K562 (cell line): ENCODE results near the gene ANKRD34A. TPM values are rescaled to one million over a fixed set of nuclear protein-coding genes. Genes with fewer than 3 reads are reported as not detected.

Experiments
- FOXK2 ChIP-seq, 2 experiments: fragments of 450-650 bp; IDR thresholded peaks in 1 of 2; conservative IDR thresholded peaks in 1 of 2; 2 replicates each; pipeline ENCODE4 v1.6.1; 2016; ENCODE audit warnings: low read depth in 2 of 2, mild to moderate bottlenecking in 1 of 2
- LCOR ChIP-seq: sonication (generic); formaldehyde crosslinking; IDR thresholded peaks from 2 replicates; pipeline ENCODE4 v1.8.0; 2022; ENCODE audit warnings: mild to moderate bottlenecking, missing genetic modification reagents
- PCBP2 ChIP-seq: fragments of 200-400 bp; formaldehyde crosslinking; IDR thresholded peaks from 2 replicates; pipeline ENCODE4 v1.6.1; 2018; ENCODE audit warnings: low read length, low read depth, mild to moderate bottlenecking, moderate library complexity; ENCODE audit not compliant: poor library complexity, severe bottlenecking
- RCOR1 ChIP-seq, 2 experiments: IDR thresholded peaks; 2 replicates each; pipeline ENCODE4 v1.6.1; 2012; ENCODE audit warnings: low read depth in 2 of 2, low read length in 2 of 2, borderline replicate concordance in 1 of 2, improper control_type of control experiment in 1 of 2
- ZNF609 ChIP-seq: sonication (generic); formaldehyde crosslinking; IDR thresholded peaks from 2 replicates; pipeline ENCODE4 v1.8.1; 2023; ENCODE audit warnings: missing genetic modification reagents, mild to moderate bottlenecking, borderline replicate concordance
- polyA plus RNA-seq, 8 experiments: library from polyadenylated mRNA; depleted of rRNA in 4 of 8; stranded (reverse) in 5 of 8; unstranded in 3 of 8; fragments of >200 nt; fragmentation: Nextera tagmentation in 2 of 8; fragmentation: Illumina TruSeq in 1 of 8; extraction: Ambion mirVana in 2 of 8; extraction: Trizol in 1 of 8; gene quantifications; 2 replicates each; pipeline versions ENCODE4 v1.2.1 to v1.2.3, GENCODE V29; 2011 to 2014; ENCODE audit warnings: inconsistent platforms in 1 of 8, missing spikeins in 1 of 8
- total RNA-seq, 7 experiments: library from RNA; depleted of rRNA in 6 of 7; stranded (reverse); fragments of >200 nt in 6 of 7; fragmentation: Illumina TruSeq in 2 of 7; extraction: Trizol in 2 of 7; gene quantifications; 2 replicates each; pipeline versions ENCODE4 v1.2.1 to v1.2.3, GENCODE V29; 2011 to 2021; ENCODE audit warnings: low replicate concordance in 1 of 7
- TF ChIP-seq, protein P1 (sequence below), 2 experiments: fragments of 450-650 bp in 1 of 2; sonication (generic) in 1 of 2; formaldehyde crosslinking in 1 of 2; IDR thresholded peaks; 2 replicates each; pipeline versions ENCODE4 v1.7.1 to v1.9.0; 2016 to 2022; ENCODE audit warnings: inconsistent platforms in 1 of 2, mild to moderate bottlenecking in 1 of 2, missing genetic modification reagents in 1 of 2

Gene ANKRD34A
- total and polyA plus RNA-seq, 9 of the 15 experiments (the other 6 are each of a cell fraction or from before 2014, with no cell fraction given): 0.06 to 1.6 (median 0.43) TPM

DNA sequence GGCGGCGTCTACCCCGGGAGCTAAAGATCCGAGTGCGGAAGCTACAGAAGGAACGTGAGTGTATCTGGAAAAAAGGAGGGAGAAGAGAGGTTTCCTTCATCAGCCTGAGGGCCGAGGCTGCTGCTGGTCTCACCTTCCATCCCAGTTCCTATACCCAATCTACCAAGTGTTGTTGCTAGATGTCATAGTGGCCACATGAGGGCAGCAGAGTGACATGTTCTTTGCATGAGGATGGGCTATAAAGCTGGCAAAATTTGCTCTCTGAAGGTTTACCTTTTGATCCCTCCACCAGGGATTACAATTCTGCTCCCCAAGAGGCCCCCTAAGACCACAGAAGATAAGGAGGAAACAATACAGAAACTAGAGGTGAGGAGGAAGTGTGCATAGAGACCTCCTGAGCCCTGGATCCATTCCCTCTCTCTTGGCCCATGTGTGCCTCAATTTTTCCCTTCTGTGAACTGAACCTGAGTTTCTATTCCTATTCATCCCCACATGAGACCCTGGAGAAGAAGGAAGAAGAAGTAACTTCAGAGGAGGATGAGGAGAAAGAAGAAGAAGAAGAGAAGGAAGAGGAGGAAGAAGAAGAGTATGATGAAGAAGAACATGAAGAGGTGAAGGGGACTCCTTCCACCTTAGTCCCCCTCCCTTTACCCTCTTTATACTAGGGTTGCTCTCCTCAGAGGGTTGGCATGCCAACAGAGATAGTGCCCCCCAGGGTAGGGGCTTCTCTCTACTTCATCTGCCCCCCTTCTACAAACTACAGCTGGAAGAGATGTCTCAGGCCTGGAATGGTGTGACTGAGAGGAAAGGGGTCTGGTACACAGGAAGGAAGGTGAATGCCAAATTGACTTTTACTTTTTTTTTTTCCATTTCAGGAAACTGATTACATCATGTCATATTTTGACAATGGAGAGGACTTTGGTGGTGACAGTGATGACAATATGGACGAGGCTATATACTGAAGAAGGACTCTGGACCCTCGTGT lies 13.4 kb upstream of the ANKRD34A start (continued):
- TF ChIP-seq ZNF609 (CRISPR knock-in tag) (no peak), LCOR (CRISPR knock-in tag) (0 out of 2 replicates have a peak, but pooled peaks have one; percentile 63), PCBP2 (no peak), RCOR1 (IDR thresholded peaks at IDR 0.05; ENCODE audit: borderline replicate concordance in 1 of 2, low read depth in 2 of 2, low read length in 2 of 2) (peak in 1 of 2 experiments; percentile 52; a peak in 1 of 4 replicates), FOXK2 (conservative IDR thresholded peaks at IDR 0.05 in 1 of 2, IDR thresholded peaks at IDR 0.05 in 1 of 2; ENCODE audit: low read depth in 2 of 2) (0 out of 4 replicates have a peak, but pooled peaks have one; percentile 33 to 54)
- TF ChIP-seq, protein P1, sequence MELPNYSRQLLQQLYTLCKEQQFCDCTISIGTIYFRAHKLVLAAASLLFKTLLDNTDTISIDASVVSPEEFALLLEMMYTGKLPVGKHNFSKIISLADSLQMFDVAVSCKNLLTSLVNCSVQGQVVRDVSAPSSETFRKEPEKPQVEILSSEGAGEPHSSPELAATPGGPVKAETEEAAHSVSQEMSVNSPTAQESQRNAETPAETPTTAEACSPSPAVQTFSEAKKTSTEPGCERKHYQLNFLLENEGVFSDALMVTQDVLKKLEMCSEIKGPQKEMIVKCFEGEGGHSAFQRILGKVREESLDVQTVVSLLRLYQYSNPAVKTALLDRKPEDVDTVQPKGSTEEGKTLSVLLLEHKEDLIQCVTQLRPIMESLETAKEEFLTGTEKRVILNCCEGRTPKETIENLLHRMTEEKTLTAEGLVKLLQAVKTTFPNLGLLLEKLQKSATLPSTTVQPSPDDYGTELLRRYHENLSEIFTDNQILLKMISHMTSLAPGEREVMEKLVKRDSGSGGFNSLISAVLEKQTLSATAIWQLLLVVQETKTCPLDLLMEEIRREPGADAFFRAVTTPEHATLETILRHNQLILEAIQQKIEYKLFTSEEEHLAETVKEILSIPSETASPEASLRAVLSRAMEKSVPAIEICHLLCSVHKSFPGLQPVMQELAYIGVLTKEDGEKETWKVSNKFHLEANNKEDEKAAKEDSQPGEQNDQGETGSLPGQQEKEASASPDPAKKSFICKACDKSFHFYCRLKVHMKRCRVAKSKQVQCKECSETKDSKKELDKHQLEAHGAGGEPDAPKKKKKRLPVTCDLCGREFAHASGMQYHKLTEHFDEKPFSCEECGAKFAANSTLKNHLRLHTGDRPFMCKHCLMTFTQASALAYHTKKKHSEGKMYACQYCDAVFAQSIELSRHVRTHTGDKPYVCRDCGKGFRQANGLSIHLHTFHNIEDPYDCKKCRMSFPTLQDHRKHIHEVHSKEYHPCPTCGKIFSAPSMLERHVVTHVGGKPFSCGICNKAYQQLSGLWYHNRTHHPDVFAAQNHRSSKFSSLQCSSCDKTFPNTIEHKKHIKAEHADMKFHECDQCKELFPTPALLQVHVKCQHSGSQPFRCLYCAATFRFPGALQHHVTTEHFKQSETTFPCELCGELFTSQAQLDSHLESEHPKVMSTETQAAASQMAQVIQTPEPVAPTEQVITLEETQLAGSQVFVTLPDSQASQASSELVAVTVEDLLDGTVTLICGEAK (IDR thresholded peaks at IDR 0.05): peak; percentile 15; the same call in 1 of the 2 replicates
- TF ChIP-seq, protein P1 (CRISPR knock-in tag; IDR thresholded peaks at IDR 0.05): no peak
